ENCODE data around the gene PHF20.
"Not testable (repeated sequence)": the region's sequence is repeated elsewhere in the genome, so short reads cannot be mapped to it uniquely, and the experiment has no call there.

PHF20 gene

DNA sequence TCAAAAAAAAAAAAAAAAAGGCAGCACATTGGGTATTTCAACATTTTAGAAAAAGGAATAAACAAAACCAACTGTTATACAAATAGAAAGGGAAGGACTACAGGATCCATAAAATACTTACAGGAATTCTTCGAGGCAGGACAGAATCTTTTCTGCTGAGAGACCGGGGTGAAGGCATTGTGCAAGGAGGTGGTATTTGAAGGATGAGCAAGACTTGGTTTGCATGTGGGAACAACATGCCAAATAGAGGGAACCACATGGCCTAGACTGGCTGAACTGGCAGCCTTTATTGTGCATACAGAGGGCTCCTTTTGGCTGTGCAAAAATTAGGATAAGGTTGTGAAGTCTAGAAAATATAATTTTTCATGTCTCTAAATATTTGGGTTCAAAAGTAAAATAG is 119.6 kb downstream of the PHF20 start:
- no peak for DNase-seq

DNA sequence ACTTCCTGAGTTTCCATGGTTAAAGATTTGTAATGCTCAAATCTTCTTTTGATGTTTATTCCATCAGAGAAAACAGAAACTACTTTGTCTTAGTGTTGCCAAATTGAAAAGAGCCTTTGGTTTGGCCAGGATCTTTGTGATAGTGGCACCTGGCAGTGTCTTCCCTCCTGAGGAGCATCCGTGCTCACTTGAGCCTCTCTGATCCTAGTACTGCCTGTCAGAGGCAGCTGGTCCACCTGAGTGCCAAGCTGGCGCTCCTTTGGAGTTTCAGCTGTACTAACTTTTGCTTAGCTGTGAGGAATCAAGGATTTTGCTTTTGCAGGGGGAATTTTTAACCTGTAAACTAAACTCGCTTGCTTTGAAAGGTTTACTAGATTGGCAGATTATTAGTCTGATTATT is 121.1 kb downstream of the PHF20 start:
- no peak for DNase-seq

DNA sequence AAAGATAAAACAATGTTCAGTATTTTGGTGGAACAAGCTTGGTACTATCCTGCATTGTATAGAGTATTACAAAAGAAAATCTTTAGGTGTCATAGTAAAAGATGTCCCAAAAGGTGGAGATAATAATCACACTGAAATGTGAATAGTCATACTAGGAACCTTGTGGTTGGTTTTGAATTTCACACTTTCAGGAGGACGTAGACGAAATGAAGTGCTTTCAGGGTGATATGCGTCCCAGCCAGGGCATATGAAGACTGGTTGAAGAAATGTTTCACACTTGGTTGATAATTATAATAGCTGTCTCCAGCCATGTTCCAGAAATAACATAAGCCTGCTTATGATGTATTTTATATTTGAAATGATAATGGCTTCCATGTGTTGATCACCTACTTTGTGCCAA is 122.1 kb downstream of the PHF20 start:
- DNase-seq = no peak

DNA sequence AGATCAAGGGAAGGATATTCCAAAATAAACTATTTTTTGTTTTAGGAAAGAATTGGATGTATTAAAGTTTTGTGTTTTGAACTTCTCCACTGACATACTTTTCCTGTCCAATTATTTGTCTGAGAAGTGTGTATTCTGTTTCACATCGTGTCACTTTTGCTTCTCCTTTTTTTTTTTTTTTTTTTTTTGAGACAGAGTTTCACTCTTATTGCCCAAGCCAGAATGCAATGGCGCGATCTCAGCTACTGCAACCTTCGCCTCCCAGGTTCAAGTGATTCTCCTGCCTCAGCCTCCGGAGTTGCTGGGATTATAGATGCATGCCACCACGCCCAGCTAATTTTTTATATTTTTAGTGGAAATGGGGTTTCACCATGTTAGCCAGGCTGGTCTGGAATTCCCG is 123.7 kb downstream of the PHF20 start:
- not testable (repeated sequence) for DNase-seq

DNA sequence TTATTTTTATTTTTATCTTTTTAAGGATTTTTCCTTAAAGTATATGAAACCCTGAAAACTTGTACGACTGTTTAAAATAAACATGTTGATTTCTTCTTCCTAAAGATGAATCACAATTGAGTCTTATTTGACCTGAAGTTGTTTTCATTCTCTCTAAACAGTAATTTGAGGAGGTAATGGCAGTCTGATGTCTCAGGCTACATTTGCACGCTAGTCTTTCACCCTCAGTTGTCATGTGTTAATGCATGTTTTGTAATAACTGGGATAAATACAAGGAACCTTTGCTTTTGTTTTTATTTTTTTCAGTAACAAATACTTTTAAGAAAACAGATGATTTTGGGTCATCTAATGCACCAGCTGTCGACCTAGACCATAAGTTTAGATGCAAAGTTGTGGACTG is 127.2 kb downstream of the PHF20 start:
- no peak for DNase-seq

DNA sequence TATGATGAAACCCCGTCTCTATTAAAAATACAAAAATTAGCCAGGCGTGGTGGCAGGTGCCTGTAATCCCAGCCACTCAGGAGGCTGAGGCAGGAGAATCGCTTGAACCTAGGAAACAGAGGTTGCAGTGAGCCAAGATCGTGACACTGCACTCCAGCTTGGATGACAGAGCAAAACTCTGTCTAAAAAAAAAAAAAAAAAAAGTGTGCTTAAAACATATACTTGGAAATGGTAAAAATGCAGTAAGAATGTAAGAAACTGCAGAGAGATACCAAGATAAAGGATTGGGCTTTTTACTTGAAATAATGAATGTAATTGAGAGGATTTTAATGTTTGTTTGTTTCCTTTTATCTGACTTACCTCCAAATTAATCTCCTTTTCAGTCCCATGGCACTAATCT is 129.4 kb downstream of the PHF20 start:
- not testable (repeated sequence) for DNase-seq

DNA sequence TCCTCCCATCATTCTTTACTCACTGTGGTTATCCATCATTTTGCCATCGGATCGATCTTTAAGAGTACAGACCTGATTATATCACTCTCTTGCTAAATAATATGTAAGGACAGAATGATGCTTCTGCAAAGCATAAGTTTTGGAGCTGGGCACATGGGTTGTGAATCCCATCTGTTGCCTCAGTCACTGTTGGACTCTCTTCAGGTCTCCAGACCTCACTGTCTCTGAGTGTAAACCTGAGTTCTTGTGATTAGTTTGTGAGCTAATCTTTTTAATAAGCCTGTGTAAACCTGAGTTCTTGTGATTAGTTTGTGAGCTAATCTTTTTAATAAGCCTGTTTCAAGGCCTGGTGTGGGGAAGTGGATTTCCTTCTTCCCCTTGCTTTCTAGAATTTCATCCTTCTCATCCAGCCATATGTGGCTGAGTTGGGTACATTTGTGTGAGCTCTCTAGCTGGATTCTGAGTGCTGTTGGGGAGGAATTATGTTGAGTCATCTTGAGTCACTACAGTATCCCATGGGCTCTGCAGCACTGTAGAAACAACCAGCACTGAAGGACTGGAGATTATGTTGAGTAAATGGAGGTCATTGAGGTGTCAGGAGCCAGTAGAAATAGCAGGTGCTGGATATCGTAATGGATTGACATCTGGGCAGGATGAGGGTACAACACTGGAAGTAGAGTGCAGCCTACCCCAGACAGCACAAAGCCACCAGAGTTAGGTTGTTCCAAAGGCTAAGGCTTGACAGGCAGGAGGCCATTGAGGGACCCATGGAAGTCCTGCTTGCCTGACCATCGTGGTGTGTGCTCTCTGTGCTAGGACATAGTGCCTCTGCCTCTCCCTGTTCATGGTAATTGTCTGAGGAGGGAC is 130.1 kb downstream of the PHF20 start:
- no peak for DNase-seq

DNA sequence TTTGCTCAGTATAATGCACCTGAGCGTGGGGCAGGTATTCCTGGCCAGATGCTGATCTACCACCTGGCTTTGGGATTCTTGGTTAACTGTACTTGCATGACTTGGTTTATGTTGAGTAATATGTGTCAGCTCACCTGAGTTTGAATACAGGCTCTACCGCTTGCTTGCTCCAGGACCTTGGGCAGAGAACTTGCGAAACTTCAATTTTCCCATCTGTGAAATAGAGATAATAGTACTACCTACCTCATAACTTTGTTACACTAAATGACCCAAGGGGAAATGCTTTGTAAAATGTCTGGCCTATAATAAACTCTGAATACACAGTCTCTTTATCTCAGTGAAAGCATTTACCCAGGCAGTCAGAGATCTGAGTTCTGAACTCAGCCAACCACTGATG is 130.7 kb downstream of the PHF20 start:
- no peak for DNase-seq

DNA sequence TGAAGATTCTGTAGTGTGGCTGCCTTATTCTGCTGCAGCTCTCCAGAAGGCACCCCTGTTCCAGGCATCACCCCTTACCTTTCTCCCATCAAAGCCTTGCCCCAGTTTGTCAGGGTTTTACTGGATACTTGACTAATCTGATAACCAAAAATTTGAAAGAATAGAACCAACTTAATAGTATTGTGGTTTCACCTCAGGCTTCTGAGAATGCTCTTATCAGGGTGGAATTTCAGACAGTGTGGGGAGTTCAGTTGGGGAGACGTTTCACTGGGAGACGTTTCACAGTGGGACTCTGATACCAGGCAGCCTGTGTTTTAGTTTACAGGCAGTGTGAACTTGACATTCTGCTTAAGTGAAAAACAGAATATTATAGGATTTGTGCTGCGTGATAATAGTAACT is 132.0 kb downstream of the PHF20 start:
- no peak for DNase-seq

DNA sequence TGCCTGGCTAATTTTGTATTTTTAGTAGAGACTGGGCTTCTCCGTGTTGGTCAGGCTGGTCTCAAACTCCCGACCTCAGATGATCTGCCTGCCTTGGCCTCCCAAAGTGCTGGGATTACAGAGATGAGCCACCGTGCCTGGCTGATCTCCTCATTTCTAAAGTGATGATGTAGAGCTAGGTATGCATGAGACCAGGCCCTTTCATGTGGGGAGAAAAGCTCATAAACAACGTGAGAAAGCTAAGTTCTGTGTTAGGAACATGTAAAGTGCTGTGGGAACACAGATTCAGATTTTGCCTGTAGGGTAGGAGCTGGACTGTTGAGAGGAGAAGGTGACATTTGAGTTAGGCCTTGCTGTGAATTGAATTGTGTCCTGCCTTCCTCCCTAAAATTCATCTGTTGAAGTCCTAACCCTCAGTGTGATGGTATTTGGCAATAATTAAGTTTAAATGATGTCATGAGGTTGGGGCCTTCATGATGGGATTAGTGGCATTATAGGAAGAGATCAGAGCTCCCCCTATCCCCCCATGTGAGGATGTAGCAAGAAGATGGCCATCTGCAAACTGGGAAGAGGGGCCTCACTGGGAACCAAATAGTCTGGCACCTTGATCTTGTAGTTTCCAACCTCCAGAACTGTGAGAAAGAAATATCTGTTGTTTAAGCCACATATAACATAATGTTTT is 133.3 kb downstream of the PHF20 start:
- no peak for DNase-seq

DNA sequence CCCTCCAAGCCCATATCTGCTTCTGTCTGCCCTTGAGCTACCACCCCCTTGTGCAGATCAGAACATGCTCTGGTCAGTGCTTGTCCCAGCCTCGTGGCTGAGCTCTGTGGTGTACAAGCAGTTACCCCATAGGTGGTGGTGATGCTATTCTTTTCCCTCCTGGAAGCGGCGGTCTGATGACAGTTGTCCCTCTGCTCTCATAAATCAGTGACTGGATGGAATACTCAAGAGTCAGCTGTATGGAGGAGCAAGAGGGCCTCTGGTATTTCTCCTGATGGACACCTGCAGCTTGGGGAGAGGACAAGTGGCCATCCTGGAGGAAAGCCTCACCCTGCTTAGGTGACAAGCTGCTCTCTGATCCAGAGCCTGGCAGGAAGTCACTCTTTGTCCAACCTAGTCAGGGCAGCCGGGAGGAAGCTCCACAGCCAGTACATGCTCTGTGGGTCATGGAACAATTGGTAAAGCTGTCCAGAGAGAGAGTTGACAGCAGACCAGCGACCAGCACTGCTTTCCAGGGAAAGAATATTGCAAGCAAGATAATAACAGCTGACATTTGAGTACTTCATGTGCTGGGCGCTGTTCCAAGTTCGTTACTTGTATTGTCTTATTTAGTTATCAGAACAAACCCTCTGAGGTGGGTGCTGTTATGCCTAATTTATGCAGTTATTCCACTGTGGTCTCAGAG is 135.3 kb downstream of the PHF20 start:
- no peak for DNase-seq

DNA sequence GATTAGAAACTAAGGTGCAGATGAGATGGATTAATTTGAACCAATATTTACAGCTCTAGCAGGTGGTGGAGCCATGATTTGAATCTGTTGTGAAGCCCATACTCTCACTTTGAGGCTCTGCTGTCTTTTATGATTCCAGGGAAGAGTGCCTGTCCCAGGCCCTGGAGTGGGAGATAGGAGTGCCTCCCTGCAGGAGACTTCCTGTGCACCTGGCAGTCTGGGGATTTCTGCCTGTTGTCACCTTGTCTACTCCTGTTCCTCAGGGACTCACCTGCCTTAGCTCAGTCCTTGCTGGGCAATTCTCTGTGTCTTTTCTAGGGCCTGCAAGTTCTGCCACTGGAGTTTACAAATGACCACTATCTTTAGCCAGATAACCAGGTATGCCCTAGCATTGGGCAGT is 136.2 kb downstream of the PHF20 start:
- no peak for DNase-seq

DNA sequence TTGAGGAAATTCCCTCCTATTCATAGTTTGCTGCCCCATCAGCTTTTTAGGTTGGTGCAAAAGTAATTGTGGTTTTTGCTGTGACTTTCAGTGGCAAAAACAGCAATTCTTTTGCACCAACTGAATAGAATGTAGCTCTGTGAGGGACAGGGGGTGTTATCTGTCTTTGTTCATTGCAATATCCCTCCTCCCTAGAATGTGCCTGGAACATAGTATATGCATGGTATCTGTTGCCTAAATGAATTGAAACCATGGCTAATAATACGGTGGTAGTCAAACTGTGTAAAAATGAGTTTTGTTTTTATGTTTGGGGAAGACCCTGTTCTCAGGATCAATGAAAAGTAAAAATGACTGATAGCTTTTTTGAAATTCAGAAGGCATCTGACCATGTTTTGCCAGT is 137.4 kb downstream of the PHF20 start:
- no peak for DNase-seq

DNA sequence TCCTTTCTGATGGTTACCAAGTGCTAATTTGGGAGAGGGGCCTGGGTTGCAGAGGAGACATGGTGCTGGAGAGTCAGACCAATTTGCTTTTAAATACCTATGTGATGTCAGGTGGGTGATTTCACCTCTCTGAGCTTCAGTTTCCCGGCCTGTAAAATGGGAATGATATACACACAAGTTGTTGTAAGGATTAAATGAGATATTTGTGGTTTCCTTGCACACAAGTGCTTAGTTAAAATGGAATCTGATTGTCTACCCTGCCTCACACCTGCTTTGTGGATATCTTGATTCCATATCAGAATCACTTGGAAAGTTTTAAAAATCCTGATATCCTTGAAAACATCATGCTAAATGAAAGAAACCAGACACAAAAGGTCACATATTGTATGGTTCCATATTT is 138.0 kb downstream of the PHF20 start:
- DNase-seq = no peak

DNA sequence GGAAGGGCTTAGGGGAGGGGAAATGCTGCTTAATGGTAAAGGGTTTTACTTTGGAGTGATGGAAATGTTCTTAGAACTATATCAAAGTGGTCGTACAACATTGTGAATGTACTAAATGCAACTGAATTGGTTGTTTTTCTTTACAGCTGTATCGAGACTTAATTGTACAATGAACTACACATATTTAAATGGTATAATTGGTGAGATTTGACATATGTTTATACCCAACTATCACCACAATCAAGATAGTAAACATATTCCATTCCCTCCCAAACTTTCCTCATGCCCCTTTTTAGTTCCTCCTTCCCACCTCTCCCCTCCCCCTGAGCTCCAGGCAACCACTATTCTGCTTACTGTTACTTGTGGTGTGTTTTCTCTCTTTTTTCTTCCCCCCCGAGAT is 138.4 kb downstream of the PHF20 start:
- DNase-seq = no peak

DNA sequence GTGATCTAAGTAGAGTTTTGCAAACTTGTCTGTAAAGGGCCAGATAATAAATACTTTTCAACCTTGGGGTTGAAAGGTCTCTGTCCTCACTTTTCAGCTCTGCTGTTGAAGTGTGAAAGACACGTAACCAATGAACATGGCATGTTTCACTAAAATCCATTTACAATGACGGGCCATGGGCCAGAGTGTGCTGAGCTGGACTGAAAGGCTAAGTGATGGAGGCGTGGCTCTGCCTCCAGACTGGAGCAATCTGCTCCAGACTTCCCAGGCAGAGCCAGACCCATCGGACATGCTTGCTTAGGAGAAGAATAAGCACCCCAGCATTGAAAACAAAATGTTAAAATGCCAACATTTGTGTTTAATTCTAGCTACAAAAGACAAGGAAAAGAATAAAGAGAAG is 141.1 kb downstream of the PHF20 start:
- no peak for DNase-seq

DNA sequence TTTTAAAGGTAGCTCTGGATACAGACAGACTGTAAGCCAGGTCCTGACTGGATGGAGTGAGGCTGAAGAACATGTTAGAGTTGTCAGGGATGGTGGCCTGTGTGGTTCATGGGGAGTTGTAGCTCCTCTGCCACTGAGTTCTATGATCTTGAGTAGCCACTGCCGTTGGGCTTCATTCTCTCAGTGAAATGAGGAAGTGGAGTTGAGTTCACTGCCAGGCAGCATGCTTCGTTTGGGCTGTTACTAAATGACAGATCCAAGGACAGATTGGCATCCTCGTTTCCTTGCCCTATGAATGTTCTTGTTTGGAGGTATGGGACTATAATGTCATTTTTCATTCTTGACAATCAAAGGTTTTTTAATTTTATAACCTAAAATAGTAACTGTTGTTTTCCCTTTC is 145.3 kb downstream of the PHF20 start:
- DNase-seq = no peak

DNA sequence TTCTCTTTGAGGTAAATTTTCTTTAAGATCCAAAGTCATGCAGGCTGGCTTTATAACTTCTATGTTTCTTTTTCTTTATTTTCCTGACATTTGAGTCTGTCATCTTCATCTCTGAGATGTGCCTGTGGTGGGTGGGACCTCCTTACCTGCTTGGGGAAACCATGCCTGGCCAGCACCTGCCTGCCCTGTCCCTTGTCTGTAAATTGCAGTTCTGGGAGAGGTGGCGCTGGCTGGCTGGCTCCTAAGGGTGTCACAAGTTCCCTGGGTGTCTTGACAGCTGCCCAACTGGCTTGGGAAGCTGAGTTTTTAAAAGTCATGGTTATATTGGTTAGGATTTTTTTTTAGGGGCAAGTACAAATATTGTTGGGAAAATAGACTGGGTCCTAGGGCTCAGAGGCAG is 146.2 kb downstream of the PHF20 start:
- DNase-seq = no peak

DNA sequence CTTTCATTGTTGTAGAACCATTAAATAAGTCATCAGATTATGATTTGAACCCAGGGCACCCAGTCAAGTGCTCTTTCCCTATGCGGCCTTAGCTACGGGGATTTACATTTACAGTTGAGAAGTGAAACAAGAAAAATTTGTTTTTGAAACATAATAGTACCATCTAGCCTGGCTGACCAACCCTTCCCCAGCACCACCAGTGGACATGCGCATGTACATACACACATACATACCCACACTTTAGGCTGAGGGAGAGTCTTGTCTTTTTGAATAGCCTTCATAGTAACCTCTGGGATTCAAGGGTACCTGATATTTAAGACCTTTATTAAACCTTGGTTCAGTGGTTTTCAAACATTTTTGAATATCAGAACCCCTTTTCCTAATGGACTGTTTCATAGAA is 148.7 kb downstream of the PHF20 start:
- no peak for DNase-seq

DNA sequence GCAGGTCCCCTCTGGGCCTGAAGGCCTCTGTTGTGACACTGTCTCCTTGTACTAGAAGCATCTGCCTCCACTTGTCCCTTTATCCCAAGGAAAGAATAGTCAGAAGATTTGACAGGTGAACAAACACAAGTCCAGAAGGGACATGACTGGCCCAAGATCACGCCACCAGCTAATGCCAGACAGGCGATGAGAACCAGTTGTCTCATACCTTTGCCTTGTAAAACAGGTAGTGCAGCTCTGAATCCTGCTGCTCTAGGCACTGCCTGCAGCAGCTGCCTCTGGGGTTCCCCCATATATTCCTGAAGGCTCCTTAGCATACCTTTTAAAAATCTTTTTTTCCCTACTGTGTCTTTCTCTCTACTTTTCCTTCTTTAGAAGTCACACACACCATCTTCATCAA is 157.5 kb downstream of the PHF20 start:
- DNase-seq = no peak

DNA sequence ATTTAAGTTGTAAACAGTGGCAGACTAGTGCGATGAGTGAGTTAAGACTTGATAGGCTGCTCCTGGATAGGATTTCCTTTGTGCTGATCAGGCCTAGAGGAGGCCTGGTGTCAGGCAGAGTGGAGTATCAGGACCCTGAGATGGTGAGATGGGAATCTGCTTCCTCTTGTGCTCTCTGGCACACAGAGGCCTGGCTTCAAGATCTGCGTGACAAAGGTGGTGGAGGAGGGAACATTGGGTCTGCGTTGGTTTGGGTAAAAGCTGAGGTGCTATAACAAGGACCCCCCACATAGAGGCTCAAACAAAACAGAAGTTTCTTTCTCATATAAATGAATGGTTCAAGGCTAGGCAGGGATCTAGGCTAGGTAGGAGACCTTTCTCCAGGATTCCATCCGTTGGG is 162.2 kb downstream of the PHF20 start:
- DNase-seq = no peak

DNA sequence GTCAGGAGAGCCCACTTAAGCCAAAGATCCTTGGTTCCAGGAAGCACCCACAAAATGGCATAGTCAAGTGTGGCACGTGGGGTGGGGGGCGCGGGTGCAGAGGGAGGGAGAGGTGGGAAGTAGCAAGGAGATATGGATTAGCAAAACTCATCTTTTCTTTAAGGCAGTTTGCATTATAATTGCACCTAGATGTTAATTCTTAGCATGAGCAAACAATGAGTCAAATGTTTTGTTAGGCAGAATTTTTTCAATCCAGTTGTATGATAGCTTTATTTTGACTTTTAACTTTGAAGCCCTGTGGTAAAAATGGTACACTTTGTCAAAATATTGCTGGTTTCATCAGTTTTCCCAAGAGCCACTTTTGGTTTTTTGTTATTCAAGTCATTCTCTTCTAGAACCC is 167.4 kb downstream of the PHF20 start:
- no peak for DNase-seq

DNA sequence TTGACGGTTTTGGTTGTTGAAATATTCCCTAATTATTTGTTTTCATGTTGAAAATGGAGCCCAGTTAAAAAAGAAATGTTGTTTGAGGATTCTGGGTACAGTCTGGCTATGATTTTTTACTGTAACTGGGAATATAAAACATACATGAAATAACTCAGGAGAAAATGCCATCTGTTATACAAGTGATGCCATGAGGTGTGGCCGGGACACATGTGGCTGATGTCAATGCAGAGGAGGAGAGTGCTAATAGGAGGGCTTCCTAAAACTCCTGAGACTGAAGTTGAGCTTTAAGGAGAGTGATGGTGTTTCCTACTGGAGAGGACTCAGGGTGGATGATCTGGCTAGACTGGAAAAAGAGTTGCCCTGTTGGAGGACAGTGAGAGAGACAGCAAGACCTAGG is 169.8 kb downstream of the PHF20 start:
- no peak for DNase-seq

DNA sequence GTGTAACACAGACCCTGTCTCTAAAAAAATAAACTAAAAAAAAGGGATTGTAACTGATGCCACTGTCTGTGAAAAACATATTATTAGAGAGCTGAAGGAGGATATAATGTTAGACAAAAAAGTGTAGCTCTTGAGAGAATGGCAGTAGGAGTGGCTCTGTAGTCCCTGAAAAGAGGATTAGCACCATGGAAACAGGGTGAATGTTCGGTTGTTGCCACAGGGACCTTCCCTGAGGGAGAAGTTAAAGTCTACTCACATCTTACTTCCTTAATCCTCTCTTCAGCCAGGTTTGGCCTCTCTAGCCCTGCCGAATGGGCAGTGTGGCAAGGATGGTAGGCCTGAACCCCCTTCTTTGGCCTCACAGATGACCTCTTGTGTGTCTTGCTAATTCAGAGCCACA is 170.4 kb downstream of the PHF20 start:
- DNase-seq = no peak

Measured in NCI-H1436 treated with DMSO at 0.1 percent for 48 hours (cell line).